SU-DHL-6 (cell line): ENCODE measurements around the gene WNT7B.

Experiments used
- EZH2phosphoT487 ChIP-seq: fragments of 200-600 bp; sonication (generic), shearing (Covaris generic); conservative IDR thresholded peaks from 2 replicates; pipeline ENCODE4 v1.6.1; 2018; ENCODE audit warnings: mild to moderate bottlenecking, antibody characterized with exemption, low read length, moderate library complexity, mixed read lengths
- TF ChIP-seq, protein P1 (sequence below): fragments of 200-600 bp; sonication (generic); IDR thresholded peaks from one replicate; pipeline ENCODE4 v1.5.1; 2017; ENCODE audit warnings: antibody characterized with exemption, mild to moderate bottlenecking, low read length, moderate library complexity; ENCODE audit not compliant: insufficient read depth, poor library complexity, severe bottlenecking

DNA sequence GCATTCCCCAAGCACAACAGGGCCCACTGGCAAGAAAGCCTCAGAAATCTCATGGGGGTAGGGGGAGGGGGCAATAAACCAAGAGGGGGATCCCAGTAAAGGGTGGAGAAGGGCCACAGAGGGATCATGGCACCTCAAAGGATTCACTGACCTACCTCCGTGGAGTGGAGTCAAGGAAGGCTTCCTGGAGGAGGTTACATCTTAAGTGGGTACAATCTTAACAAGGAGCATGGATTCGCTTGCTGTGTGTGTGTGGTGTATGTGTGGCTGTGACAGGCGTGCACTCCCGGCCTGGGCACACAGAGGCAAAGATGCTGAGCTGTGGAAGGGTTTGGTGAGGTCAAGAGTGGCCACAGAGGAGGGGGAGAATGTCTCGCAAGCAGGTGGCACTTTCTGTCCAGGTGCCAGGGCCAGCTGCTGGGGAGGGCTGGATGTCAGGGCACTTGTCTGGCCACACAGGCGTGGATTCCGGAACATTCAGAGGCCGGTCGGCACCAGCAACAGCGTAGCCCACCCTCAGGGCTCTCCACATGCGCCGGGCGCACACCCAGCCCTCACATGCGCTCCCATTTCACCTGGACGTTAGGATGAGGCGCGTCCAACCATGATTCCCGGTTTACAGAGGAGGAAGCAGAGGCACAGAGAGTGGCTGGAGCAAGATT, 43.3 kb downstream of the WNT7B start:
- no peak for TF ChIP-seq EZH2phosphoT487
- TF ChIP-seq, protein P1, sequence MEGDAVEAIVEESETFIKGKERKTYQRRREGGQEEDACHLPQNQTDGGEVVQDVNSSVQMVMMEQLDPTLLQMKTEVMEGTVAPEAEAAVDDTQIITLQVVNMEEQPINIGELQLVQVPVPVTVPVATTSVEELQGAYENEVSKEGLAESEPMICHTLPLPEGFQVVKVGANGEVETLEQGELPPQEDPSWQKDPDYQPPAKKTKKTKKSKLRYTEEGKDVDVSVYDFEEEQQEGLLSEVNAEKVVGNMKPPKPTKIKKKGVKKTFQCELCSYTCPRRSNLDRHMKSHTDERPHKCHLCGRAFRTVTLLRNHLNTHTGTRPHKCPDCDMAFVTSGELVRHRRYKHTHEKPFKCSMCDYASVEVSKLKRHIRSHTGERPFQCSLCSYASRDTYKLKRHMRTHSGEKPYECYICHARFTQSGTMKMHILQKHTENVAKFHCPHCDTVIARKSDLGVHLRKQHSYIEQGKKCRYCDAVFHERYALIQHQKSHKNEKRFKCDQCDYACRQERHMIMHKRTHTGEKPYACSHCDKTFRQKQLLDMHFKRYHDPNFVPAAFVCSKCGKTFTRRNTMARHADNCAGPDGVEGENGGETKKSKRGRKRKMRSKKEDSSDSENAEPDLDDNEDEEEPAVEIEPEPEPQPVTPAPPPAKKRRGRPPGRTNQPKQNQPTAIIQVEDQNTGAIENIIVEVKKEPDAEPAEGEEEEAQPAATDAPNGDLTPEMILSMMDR: no peak
